K562 (cell line): Measurements from ENCODE around the gene RAB3GAP2. TPM values are rescaled to one million over a fixed set of nuclear protein-coding genes. Genes with fewer than 3 reads are reported as not detected.

Source experiments
- BCLAF1 ChIP-seq, 2 experiments: fragments of 450-650 bp in 1 of 2; IDR thresholded peaks; 2 replicates each; pipeline ENCODE4 v1.6.1; 2011 to 2017; ENCODE audit warnings: low read depth in 2 of 2, antibody characterized with exemption in 1 of 2, borderline replicate concordance in 1 of 2, low read length in 1 of 2, mild to moderate bottlenecking in 1 of 2, mixed read lengths in 1 of 2; ENCODE audit not compliant: control insufficient read depth in 1 of 2
- ETS1 ChIP-seq: conservative IDR thresholded peaks from 2 replicates; pipeline ENCODE4 v1.6.1; 2011; ENCODE audit warnings: low read depth, mild to moderate bottlenecking, low read length; ENCODE audit not compliant: control insufficient read depth
- KAT8 ChIP-seq: fragments of 450-650 bp; IDR thresholded peaks from 2 replicates; pipeline ENCODE4 v1.6.1; 2016; ENCODE audit warnings: low read depth, mild to moderate bottlenecking
- MTA2 ChIP-seq: fragments of 450-650 bp; IDR thresholded peaks from 2 replicates; pipeline ENCODE4 v1.6.1; 2016; ENCODE audit warnings: low read depth
- PHB ChIP-seq: fragments of 250-450 bp; sonication (Bioruptor Pico); IDR thresholded peaks from 2 replicates; pipeline ENCODE4 v1.5.0; 2021
- SMAD4 ChIP-seq: fragments of 250-450 bp; sonication (Bioruptor Pico); conservative IDR thresholded peaks from 2 replicates; pipeline ENCODE4 v1.8.0; 2021; ENCODE audit warnings: inconsistent platforms, mild to moderate bottlenecking, moderate library complexity
- USF1 ChIP-seq: sonication (generic); formaldehyde crosslinking; IDR thresholded peaks from 2 replicates; pipeline ENCODE4 v1.9.0; 2022; ENCODE audit warnings: mild to moderate bottlenecking, missing genetic modification reagents
- ZNF197 ChIP-seq: fragments of 200-800 bp; sonication (Bioruptor generic); IDR thresholded peaks from 2 replicates; pipeline ENCODE4 v1.6.1; 2016; ENCODE audit warnings: low read depth, missing genetic modification characterization, missing compliant biosample characterization
- ZNF766 ChIP-seq: fragments of 200-800 bp; sonication (Bioruptor generic); conservative IDR thresholded peaks from 2 replicates; pipeline ENCODE4 v1.6.1; 2016; ENCODE audit warnings: missing genetic modification characterization, missing compliant biosample characterization
- polyA plus RNA-seq, 8 experiments: library from polyadenylated mRNA; depleted of rRNA in 4 of 8; stranded (reverse) in 5 of 8; unstranded in 3 of 8; fragments of >200 nt; fragmentation: Nextera tagmentation in 2 of 8; fragmentation: Illumina TruSeq in 1 of 8; extraction: Ambion mirVana in 2 of 8; extraction: Trizol in 1 of 8; gene quantifications; 2 replicates each; pipeline versions ENCODE4 v1.2.1 to v1.2.3, GENCODE V29; 2011 to 2014; ENCODE audit warnings: inconsistent platforms in 1 of 8, missing spikeins in 1 of 8
- total RNA-seq, 7 experiments: library from RNA; depleted of rRNA in 6 of 7; stranded (reverse); fragments of >200 nt in 6 of 7; fragmentation: Illumina TruSeq in 2 of 7; extraction: Trizol in 2 of 7; gene quantifications; 2 replicates each; pipeline versions ENCODE4 v1.2.1 to v1.2.3, GENCODE V29; 2011 to 2021; ENCODE audit warnings: low replicate concordance in 1 of 7
- TF ChIP-seq, protein P1 (sequence below): fragments of 450-650 bp; IDR thresholded peaks from 2 replicates; pipeline ENCODE4 v1.6.1; 2016; ENCODE audit warnings: mild to moderate bottlenecking, moderate library complexity

Gene RAB3GAP2
- total and polyA plus RNA-seq, 9 of the 15 experiments (the other 6 are each of a cell fraction or from before 2014, with no cell fraction given) = 14.1 to 69.1 (median 32.2) TPM

DNA sequence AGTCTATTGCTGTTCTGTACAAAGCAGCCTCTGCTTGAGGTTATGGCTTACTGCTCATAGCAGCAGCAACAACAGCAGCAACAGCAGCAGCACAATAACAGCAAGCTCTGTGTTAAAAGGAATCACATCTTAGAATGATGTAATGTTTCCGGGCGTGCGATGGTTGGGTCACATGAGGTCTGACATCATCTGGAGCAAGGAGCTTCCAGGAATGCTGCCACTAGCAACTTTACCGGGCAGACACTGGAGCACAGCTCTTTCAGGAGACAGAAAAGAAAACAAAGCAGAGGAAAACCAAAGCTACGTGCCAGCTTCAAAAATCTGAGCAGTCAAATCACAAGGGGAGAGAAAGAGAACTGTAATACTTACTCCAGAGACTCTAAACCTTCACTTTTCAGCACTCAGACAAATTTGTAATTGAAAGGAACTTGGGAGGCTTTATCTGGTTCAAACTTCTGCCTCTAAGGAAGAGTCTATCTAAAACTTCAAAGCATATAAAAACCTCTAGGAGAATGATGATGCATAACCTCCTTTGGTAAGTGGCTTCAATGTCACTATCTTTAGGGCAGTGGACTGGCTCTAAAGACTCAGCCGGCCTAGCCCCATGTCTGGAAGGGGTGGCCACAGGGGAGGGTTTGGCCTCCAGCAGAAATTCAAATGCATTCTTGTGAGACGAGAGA is 28.3 kb upstream of the RAB3GAP2 start (continued):
- TF ChIP-seq BCLAF1 (IDR thresholded peaks at IDR 0.05; ENCODE audit: borderline replicate concordance in 1 of 2, control insufficient read depth in 1 of 2, low read depth in 2 of 2, low read length in 1 of 2) (no peak), ETS1 (no peak), SMAD4 (CRISPR knock-in tag) (peak; percentile 83), KAT8 (no peak), PHB (CRISPR knock-in tag) (no peak), ZNF766 (peak; percentile 89), USF1 (peak; percentile 92), MTA2 (peak; percentile 41; the same call in 1 of the 2 replicates), ZNF197 (CRISPR knock-in tag) (0 out of 2 replicates have a peak, but pooled peaks have one; percentile 7)
- TF ChIP-seq, protein P1, sequence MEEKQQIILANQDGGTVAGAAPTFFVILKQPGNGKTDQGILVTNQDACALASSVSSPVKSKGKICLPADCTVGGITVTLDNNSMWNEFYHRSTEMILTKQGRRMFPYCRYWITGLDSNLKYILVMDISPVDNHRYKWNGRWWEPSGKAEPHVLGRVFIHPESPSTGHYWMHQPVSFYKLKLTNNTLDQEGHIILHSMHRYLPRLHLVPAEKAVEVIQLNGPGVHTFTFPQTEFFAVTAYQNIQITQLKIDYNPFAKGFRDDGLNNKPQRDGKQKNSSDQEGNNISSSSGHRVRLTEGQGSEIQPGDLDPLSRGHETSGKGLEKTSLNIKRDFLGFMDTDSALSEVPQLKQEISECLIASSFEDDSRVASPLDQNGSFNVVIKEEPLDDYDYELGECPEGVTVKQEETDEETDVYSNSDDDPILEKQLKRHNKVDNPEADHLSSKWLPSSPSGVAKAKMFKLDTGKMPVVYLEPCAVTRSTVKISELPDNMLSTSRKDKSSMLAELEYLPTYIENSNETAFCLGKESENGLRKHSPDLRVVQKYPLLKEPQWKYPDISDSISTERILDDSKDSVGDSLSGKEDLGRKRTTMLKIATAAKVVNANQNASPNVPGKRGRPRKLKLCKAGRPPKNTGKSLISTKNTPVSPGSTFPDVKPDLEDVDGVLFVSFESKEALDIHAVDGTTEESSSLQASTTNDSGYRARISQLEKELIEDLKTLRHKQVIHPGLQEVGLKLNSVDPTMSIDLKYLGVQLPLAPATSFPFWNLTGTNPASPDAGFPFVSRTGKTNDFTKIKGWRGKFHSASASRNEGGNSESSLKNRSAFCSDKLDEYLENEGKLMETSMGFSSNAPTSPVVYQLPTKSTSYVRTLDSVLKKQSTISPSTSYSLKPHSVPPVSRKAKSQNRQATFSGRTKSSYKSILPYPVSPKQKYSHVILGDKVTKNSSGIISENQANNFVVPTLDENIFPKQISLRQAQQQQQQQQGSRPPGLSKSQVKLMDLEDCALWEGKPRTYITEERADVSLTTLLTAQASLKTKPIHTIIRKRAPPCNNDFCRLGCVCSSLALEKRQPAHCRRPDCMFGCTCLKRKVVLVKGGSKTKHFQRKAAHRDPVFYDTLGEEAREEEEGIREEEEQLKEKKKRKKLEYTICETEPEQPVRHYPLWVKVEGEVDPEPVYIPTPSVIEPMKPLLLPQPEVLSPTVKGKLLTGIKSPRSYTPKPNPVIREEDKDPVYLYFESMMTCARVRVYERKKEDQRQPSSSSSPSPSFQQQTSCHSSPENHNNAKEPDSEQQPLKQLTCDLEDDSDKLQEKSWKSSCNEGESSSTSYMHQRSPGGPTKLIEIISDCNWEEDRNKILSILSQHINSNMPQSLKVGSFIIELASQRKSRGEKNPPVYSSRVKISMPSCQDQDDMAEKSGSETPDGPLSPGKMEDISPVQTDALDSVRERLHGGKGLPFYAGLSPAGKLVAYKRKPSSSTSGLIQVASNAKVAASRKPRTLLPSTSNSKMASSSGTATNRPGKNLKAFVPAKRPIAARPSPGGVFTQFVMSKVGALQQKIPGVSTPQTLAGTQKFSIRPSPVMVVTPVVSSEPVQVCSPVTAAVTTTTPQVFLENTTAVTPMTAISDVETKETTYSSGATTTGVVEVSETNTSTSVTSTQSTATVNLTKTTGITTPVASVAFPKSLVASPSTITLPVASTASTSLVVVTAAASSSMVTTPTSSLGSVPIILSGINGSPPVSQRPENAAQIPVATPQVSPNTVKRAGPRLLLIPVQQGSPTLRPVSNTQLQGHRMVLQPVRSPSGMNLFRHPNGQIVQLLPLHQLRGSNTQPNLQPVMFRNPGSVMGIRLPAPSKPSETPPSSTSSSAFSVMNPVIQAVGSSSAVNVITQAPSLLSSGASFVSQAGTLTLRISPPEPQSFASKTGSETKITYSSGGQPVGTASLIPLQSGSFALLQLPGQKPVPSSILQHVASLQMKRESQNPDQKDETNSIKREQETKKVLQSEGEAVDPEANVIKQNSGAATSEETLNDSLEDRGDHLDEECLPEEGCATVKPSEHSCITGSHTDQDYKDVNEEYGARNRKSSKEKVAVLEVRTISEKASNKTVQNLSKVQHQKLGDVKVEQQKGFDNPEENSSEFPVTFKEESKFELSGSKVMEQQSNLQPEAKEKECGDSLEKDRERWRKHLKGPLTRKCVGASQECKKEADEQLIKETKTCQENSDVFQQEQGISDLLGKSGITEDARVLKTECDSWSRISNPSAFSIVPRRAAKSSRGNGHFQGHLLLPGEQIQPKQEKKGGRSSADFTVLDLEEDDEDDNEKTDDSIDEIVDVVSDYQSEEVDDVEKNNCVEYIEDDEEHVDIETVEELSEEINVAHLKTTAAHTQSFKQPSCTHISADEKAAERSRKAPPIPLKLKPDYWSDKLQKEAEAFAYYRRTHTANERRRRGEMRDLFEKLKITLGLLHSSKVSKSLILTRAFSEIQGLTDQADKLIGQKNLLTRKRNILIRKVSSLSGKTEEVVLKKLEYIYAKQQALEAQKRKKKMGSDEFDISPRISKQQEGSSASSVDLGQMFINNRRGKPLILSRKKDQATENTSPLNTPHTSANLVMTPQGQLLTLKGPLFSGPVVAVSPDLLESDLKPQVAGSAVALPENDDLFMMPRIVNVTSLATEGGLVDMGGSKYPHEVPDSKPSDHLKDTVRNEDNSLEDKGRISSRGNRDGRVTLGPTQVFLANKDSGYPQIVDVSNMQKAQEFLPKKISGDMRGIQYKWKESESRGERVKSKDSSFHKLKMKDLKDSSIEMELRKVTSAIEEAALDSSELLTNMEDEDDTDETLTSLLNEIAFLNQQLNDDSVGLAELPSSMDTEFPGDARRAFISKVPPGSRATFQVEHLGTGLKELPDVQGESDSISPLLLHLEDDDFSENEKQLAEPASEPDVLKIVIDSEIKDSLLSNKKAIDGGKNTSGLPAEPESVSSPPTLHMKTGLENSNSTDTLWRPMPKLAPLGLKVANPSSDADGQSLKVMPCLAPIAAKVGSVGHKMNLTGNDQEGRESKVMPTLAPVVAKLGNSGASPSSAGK = peak; percentile 68
